HG03520 (cell line): Measurements from ENCODE around the gene BRIX1.
A peak's percentile ranks its signal among the peaks of the same experiment; 100 is the strongest.
"Not testable (repeated sequence)": the region's sequence is repeated elsewhere in the genome, so short reads cannot be mapped to it uniquely, and the experiment has no call there.

Experiments used
- ATAC-seq: cut with Tn5 transposase; IDR thresholded peaks from one replicate; pipeline ENCODE4 v1.9.1; 2021; ENCODE audit warnings: mild to moderate bottlenecking, moderate library complexity; ENCODE audit not compliant: unreplicated experiment

Gene BRIX1

GRCh38 chr5:34957857-34958690, 42.6 kb downstream of the BRIX1 start:
- ATAC-seq, result peak; percentile 41

GRCh38 chr5:34959323-34959722, 43.8 kb downstream of the BRIX1 start:
- ATAC-seq, result peak; percentile 90

GRCh38 chr5:34967540-34967939, 52.0 kb downstream of the BRIX1 start:
- no peak for ATAC-seq

DNA sequence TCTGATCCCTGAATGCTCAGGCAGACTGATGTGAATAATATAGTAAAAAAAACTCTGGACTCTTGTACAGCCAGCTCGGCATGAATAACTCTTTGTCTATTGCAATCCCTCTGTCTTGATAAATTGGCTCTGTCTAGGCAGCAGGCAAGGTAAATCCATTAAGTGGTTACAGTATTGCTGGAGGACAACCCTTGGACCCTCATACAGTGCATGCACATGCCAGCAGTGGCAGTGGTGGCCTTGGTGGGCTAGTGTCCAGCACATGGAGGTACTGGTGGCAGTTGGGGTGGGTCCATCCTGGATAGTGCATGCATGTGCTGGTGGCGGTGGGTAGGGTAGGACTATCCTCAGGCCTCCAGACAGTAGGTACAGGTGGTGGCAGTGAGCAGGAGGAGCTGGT, 52.7 kb downstream of the BRIX1 start:
- ATAC-seq, result no peak

DNA sequence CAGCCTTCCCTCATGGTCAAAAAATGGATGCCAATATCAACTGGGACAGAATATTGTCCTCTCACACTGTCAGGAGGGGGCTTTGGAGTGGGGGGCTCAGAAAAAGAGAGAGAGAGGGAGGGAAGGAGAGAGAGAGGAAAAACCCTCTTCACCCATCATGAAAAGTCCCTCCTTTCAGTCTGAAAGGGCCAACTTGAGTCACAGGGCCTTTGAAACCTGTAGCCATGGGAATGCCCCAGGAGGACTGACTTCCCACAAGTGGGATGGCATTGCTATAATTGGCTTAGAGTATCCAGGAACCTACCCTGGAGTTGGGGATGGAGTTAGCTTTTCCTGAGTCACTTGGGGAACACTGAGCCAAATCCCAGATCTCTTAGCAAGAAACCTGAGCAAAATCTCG, 55.0 kb downstream of the BRIX1 start:
- ATAC-seq, result no peak

- ATAC-seq, result not testable (repeated sequence)
Observed at GRCh38 chr5:34971655-34972054, 56.1 kb downstream of the BRIX1 start.
